ENCODE results near the gene EPHA8.

GRCh38 chr1:22518379-22518778, 44.9 kb upstream of the EPHA8 start:
- TF ChIP-seq CTCF (IDR thresholded peaks at IDR 0.05) (no peak), POLR2A (IDR thresholded peaks at IDR 0.05) (no peak), EP300 (IDR thresholded peaks at IDR 0.05) (no peak)

Measured in tibial nerve (tissue), 4 donors.